Stomach (tissue), 9 donors: ENCODE results near the gene PCP4. TPM values are rescaled to one million over a fixed set of nuclear protein-coding genes. Genes with fewer than 3 reads are reported as not detected.

ENCODE experiments used
- DNase-seq, 2 donors: peaks; one replicate each; pipeline versions ENCODE4 v3.0.0 to v3.0.0-alpha.2; 2013 to 2019
- H3K27ac ChIP-seq, 5 donors: fragments of 200-600 bp in 4 of 5; sonication (generic) in 4 of 5; one replicate each; pipeline ENCODE4 v1.5.1; 2013 to 2019; ENCODE audit warnings: mild to moderate bottlenecking in 1 of 5, moderate library complexity in 1 of 5
- H3K27me3 ChIP-seq, 3 donors: fragments of 200-600 bp; sonication (generic); one replicate each; pipeline ENCODE4 v1.5.1; 2017 to 2019; ENCODE audit warnings: mixed run types in 1 of 3
- H3K36me3 ChIP-seq, 4 donors: fragments of 200-600 bp; sonication (generic); 1 replicate in 3 of 4; 2 replicates in 1 of 4; pipeline ENCODE4 v1.5.1; 2016 to 2019
- H3K4me1 ChIP-seq, 4 donors: fragments of 200-600 bp; sonication (generic); one replicate each; pipeline ENCODE4 v1.5.1; 2016 to 2019
- H3K4me3 ChIP-seq, 4 donors: fragments of 200-600 bp; sonication (generic) in 3 of 4; one replicate each; pipeline ENCODE4 v1.5.1; 2016 to 2019; ENCODE audit warnings: mild to moderate bottlenecking in 1 of 4
- H3K9me3 ChIP-seq, 4 donors: fragments of 200-600 bp; sonication (generic); one replicate each; pipeline ENCODE4 v1.5.1; 2016 to 2019
- EP300 ChIP-seq: sonication (generic); formaldehyde crosslinking; IDR thresholded peaks from one replicate; pipeline ENCODE4 v1.6.1; 2017; ENCODE audit warnings: antibody characterized with exemption
- POLR2A ChIP-seq, 4 donors: fragments of 450-650 bp; IDR thresholded peaks; one replicate each; pipeline ENCODE4 v1.6.1; 2016; ENCODE audit warnings: antibody characterized with exemption in 4 of 4, control low read depth in 2 of 4, mild to moderate bottlenecking in 1 of 4, moderate library complexity in 1 of 4
- POLR2AphosphoS5 ChIP-seq, 3 donors: sonication (generic); formaldehyde crosslinking; IDR thresholded peaks; one replicate each; pipeline ENCODE4 v1.6.1; 2016; ENCODE audit warnings: antibody characterized with exemption in 3 of 3
- WGBS, 5 donors: extraction: QIAGEN DNeasy Blood & Tissue Kit in 3 of 5; methylation state at CpG; one replicate each; pipeline versions ENCODE4 v1.1.5 to v1.1.7; 2013 to 2018; 5-methylcytosine and 5-hydroxymethylcytosine counted together
- intact Hi-C: fragments of 100-400 bp; cut with DNase I; formaldehyde crosslinking; loops from one replicate; pipeline ENCODE4 v1.15.1; 2023; ENCODE audit warnings: low total_unique reads
- polyA plus RNA-seq, 3 donors: library from polyadenylated mRNA; stranded (reverse); fragments of 200-250 nt; gene quantifications; one replicate each; pipeline ENCODE4 v1.2.3, GENCODE V29; 2013
- total RNA-seq, 5 donors: library from RNA; depleted of rRNA; stranded (reverse); fragments of >200 nt; gene quantifications; one replicate each; pipeline versions ENCODE4 v1.1.0 to v1.2.3, GENCODE V29; 2014 to 2016
- TF ChIP-seq, protein P1 (sequence below), 7 experiments: fragments of 450-650 bp in 4 of 7; fragments of 200-600 bp in 3 of 7; sonication (generic) in 3 of 7; IDR thresholded peaks; one replicate each; pipeline ENCODE4 v1.5.1; 2016 to 2019; ENCODE audit warnings: antibody characterized with exemption in 7 of 7, control low read depth in 2 of 7, mild to moderate bottlenecking in 1 of 7
- donor health status: healthy with polysubstance abuse.
- donor health status: Bipolar disorder and iron deficiency.
- donor health status: healthy.

The PCP4 gene
- total and polyA plus RNA-seq, 8 donors = 1.2 to 29.9 (median 2.0) TPM; not detected in 2

DNA sequence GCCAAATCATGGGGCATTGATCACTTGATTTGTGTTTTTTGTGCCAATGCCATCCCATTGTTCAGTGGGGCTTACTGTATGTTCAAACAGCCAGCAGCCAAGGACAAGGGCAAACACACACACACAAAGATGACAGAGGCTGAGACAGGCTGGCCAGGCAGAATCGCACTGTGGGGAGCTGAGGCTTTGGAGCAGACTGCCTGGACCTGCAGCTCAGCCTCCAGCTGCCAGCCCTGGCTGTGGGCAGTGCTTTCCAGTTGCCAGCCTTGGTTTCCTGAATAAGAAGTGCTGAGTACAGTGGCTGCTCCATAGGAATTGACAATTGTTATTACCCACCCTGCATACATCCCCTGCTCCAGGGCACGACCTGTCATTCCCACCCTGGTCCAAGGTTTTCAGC is 16.9 kb upstream of the PCP4 start:
- Histone ChIP-seq H3K36me3 (no peaks in the 10 kb centered on the region), H3K9me3 (no peaks in the 10 kb centered on the region), H3K4me3 (no peak overlapping the region), H3K27ac (no peak overlapping the region), H3K4me1 (peaks cover 0 to 9% (median 0%) of the 10 kb centered on the region in 4 donors), H3K27me3 (no peaks in the 10 kb centered on the region)
- WGBS, 5 donors = 44 to 72% (median 69%) methylated on average over 1 to 2 of the region's 2 CpGs
- TF ChIP-seq, protein P1, sequence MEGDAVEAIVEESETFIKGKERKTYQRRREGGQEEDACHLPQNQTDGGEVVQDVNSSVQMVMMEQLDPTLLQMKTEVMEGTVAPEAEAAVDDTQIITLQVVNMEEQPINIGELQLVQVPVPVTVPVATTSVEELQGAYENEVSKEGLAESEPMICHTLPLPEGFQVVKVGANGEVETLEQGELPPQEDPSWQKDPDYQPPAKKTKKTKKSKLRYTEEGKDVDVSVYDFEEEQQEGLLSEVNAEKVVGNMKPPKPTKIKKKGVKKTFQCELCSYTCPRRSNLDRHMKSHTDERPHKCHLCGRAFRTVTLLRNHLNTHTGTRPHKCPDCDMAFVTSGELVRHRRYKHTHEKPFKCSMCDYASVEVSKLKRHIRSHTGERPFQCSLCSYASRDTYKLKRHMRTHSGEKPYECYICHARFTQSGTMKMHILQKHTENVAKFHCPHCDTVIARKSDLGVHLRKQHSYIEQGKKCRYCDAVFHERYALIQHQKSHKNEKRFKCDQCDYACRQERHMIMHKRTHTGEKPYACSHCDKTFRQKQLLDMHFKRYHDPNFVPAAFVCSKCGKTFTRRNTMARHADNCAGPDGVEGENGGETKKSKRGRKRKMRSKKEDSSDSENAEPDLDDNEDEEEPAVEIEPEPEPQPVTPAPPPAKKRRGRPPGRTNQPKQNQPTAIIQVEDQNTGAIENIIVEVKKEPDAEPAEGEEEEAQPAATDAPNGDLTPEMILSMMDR (IDR thresholded peaks at IDR 0.05) = no peak
- TF ChIP-seq EP300 = no peak
- intact Hi-C loops = no loop called here
- DNase-seq = no peak

DNA sequence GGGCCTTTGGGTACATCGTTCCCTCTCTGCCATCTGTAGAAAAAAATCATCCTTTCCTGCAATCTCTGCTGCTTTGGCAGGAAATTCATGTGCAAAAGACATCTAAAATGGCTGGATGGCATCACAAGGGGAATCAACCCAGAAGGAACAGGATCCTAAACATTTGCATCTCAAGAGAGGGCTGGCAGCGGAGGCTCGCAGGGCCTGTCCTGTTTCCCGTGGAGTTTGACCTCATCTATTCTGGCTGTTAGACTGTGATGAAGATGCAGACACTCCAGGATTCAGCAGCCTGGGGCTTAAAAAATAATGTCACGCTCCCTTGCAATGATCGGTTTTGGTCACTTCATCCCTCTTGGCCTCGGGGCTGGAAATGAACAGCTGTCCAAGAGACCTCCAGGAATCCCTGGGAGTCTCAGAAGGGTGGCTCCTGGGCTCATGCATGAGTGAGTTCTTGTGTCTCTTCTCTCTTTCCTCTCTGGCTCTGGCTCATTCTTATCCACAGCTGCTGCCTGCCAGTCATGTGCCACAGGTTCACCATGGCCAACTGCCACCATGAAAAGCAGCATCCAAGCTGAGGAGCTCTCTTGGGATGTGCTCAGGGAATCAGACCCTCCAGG is 16.1 kb upstream of the PCP4 start:
- H3K9me3 ChIP-seq = no peaks in the 10 kb centered on the region
- peaks cover 0 to 9% (median 0%) of the 10 kb centered on the region in 4 donors for H3K4me1 ChIP-seq
- no peaks in the 10 kb centered on the region for H3K27me3 ChIP-seq
- TF ChIP-seq, protein P1 (IDR thresholded peaks at IDR 0.05) = no peak
- TF ChIP-seq POLR2A (IDR thresholded peaks at IDR 0.05) = no peak
- TF ChIP-seq EP300 = no peak
- no peak for TF ChIP-seq POLR2AphosphoS5 (IDR thresholded peaks at IDR 0.05)
- intact Hi-C loops = no loop called here
- WGBS, 5 donors = 85 to 95% (median 90%) methylated on average over 7 of the region's 7 CpGs
- no peak overlapping the region for H3K4me3 ChIP-seq
- H3K27ac ChIP-seq = no peak overlapping the region
- no peaks in the 10 kb centered on the region for H3K36me3 ChIP-seq
- DNase-seq = no peak

DNA sequence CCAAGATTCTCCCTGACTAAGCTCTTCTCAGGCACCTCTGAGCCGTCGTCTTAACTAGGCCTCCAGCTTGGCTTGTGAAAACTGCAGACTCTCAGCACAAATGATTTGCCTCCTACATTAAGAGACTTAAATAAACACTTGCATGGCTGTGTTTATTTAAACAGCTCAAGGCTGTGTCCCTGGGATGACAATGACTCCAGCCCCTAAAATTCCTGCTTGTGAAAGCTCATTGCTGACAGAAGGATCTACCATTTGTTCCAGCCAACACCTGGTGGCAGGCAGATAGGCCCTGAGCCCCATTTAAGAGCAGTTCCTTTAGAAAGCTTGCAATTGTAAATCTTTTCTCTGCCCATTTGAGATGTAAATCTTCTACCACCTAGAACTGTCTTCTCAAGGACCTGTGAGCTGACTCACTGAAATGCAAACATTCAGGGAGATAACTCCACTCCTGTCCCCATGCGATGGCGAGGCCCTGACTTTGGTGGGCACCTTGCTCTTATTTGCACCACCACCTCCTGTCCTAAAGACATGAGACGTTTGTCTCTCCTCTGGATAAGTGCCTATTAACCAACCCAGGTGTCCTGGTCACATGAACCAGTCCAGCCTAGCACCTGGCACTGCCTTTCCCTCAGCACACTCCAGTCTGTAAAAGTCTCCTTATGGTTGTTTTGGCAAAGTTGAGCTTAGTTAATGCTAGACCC is 15.1 kb upstream of the PCP4 start:
- WGBS, 5 donors = 36 to 47% (median 39%) methylated on average over 5 of the region's 5 CpGs
- H3K9me3 ChIP-seq = no peaks in the 10 kb centered on the region
- H3K27ac ChIP-seq = no peak overlapping the region
- intact Hi-C loops = no loop called here
- no peaks in the 10 kb centered on the region for H3K36me3 ChIP-seq
- DNase-seq = no peak
- no peak overlapping the region for H3K4me3 ChIP-seq
- H3K27me3 ChIP-seq = no peaks in the 10 kb centered on the region
- H3K4me1 ChIP-seq = peaks cover 0 to 9% (median 0%) of the 10 kb centered on the region in 4 donors
- TF ChIP-seq POLR2A (IDR thresholded peaks at IDR 0.05) (no peak), EP300 (no peak), POLR2AphosphoS5 (IDR thresholded peaks at IDR 0.05) (no peak)
- TF ChIP-seq, protein P1 (IDR thresholded peaks at IDR 0.05) = no peak

- DNase-seq = no peak
- H3K4me1 ChIP-seq = peaks cover 0 to 9% (median 0%) of the 10 kb centered on the region in 4 donors
- no peaks in the 10 kb centered on the region for H3K9me3 ChIP-seq
- H3K27ac ChIP-seq = no peak overlapping the region
- intact Hi-C loops = no loop called here
- WGBS, 5 donors = 87 to 96% (median 91%) methylated on average over 13 to 14 of the region's 14 CpGs
- TF ChIP-seq EP300 (no peak), POLR2A (IDR thresholded peaks at IDR 0.05) (no peak), POLR2AphosphoS5 (IDR thresholded peaks at IDR 0.05) (no peak)
- H3K4me3 ChIP-seq = no peak overlapping the region
- no peaks in the 10 kb centered on the region for H3K36me3 ChIP-seq
- H3K27me3 ChIP-seq = no peaks in the 10 kb centered on the region
Measured at GRCh38 chr21:39852726-39853500, 14.3 kb upstream of the PCP4 start.
